GM19468 (cell line): ENCODE results near the gene TMEM37.

ENCODE experiments used
- ATAC-seq: cut with Tn5 transposase; IDR thresholded peaks from one replicate; pipeline ENCODE4 v1.9.1; 2021; ENCODE audit warnings: mild to moderate bottlenecking, moderate library complexity, moderate number of reproducible peaks; ENCODE audit not compliant: unreplicated experiment; ENCODE audit errors: extremely low read depth

Gene TMEM37

DNA sequence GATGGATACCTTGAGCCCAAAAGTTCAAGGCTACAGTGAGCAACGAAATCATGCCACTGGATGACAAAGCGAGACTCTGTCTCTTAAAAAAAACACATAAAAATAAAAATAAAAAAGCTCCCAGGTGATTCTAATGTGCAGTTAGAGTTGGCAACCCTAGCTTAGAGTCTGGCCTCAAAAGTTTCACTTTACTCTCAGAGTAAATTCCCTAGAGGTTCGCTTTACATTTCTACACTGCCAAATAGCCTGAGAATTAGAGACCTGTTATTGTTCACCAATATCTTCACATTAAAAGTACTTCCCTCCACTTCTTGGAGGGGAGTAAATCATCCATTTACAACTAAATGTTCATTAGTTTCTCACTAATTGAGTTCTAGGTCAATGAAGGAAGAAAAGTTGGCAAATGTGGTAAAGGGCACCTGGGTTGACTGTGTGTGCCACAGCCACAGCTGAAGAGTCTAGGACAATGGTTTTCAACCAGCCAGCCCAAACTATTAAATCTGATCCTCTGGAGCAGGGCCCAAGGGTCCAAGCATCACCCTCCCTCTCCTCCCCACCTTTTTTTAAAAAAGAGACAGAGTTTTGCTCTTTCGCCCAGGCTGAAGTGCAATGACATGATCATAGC is 15.2 kb upstream of the TMEM37 start:
- ATAC-seq = no peak

DNA sequence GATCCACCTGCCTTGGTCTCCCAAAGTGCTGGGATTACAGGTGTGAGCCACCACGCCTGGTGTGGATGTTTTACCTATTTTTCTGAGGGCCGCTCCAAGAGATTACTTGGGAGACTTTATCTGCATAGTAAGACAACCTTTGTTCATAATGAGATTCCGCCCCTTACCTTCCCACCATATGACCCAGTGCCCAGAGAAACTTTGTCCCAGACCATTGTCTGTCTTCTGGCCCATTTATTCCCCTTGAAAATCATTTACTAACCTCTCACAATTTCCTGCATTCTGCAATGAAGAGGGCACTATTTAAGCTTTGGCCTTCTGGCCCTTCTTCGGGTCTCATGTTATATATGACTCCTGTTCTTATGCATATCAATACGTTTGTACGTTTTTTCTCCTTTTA is 13.7 kb upstream of the TMEM37 start:
- ATAC-seq = no peak

DNA sequence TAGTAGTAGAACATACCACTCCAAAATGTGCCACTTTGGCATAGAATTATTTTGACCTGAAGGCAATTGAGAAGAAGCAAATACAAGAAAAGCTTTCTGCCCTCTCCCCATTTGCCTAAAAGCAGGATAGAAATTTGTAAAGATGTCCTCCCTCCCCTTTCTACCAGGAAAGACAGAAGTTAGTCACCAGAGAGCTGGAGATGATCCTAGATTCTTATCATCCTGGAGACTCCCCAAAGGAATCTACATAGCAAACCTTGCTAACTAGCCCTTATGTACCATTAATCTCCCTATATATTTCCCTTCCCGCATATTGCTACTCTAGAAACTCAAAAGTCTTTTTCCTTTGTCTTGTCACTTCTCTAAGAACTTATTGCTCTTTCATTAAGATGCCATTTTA is 12.6 kb upstream of the TMEM37 start:
- no peak for ATAC-seq

DNA sequence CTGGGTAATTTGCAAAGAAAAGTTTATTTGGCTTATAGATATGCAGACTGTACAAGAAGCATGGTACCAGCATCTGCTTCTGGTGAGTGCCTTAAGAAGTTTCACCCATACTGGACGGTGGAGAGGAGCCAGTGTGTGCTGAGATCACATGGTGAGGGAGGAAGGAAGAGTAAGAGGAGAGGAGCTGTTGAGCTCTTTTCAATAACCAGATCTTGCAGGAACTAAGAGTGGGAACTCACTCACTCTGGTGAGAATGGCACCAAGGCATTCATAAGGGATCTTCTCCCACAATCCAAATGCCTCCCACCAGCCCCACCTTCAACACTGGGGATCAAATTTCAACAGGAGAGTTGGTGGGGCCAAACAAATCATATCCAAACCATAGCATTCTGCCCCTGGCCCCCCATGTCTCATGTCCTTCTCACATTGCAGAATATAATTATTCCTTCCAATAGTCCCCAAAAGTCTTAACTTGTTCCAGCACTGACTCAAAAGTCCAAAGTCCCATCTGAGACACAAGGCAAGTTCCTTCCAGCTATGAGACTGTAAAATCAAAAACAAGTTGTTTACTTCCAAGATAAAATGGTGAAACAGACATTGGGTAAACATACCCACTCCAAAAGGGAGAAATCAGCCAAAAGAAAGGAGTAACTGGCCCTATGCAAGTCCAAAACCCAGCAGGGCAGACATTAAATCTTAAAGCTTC is 11.7 kb upstream of the TMEM37 start:
- no peak for ATAC-seq

DNA sequence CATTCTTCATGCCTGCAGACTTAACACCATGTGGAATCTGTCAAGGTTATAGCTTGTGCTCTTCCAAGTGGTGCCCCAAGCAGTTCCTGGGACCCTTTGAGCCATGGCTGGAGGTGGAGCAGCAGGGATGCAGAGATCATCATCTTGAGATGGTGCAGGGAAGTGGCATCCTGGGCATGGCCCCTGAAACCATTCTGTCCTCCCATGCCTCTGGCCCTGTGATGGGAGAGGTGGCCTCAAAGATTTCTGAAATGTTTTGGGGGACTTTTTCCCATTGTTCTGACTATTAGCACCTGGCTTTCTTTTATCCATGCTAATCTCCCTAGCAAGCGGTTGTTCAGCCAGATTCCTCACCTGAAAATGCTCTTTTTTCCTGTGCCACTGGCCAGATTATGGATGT is 10.3 kb upstream of the TMEM37 start:
- ATAC-seq = no peak

DNA sequence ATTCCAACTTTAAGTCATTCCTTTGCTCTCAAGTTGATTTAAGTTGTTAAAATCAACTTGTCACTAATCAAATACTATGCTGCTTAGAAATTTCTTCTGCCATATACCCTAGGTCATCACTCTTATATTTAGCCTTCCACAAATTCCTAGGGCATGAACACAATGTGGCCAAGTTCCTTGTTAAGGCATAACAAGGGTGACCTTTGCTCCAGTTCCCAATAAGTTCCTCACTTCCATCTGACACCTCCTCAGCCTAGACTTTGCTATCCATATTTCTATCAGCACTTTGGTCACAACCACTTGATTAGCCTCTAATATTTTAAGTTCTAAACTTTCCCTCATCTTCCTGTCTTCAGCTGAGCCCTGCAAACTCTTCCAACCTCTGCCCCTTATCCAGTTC is 9.9 kb upstream of the TMEM37 start:
- no peak for ATAC-seq

DNA sequence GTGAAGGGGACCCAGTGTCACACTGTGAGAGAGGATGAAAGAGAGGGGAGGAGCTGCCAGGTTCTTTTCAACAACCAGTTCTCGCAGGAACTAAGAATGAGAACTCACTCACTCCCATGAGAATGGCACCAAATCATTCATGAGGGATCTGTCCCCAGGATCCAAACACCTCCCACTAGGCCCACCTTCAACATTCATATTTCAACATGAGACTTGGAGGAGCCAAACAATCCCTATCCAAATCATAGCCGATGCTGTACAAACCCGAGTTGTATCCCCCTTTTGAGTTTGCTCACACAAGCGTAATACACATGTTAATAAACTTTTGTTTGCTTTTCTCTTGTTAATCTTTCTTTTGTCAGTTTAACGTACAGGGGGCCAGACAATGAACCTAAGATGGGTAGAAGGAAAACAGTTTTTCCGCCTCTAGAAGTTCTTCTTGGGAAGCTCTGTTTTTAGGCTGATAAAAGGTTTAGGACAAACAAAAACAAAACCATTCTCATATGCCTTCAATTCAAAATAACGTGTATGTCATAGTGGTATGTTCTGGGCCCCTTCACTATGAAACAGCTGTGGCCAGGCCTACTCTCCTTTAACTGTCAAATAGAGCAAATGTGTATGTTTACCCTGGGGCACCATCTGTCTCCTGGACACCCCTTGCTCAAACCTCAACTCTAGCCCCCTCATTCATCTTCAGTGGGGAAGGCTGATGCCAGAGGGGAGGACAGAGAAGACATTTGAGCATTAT is 9.1 kb upstream of the TMEM37 start:
- ATAC-seq = no peak

DNA sequence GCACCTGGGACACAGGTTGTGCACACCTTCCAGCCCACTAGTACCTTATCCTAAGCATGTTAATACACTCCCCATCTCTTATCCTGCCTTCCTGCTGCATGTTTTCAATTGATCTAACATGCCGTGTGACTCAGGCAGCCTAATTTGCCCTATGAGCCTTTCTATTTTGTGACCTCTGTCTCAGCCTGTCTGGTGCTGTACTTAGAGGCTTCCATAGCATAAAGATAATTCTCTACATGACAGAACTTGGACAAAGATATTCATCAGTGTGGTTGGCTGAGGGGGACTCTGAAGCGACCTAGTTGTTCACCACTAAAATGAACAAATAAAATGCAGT is 8.6 kb upstream of the TMEM37 start:
- ATAC-seq = no peak

DNA sequence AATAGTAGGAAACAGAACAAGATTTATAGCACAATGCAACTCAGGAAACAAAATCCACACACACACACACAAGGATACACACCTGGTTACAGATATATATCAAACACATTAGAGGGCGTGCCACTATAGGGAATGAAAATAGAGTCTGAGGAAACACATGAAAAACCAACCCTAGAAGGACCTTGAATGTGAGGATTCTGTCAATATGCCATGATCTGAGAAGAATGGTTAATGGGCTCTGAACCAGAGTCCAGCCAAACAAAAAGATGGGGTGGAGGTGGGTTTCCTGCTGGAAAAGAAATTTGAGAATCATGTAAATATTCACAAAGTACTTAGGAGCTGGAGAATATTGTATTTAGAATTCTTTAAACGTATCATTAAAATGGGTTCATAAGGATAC is 7.8 kb upstream of the TMEM37 start:
- ATAC-seq = no peak

DNA sequence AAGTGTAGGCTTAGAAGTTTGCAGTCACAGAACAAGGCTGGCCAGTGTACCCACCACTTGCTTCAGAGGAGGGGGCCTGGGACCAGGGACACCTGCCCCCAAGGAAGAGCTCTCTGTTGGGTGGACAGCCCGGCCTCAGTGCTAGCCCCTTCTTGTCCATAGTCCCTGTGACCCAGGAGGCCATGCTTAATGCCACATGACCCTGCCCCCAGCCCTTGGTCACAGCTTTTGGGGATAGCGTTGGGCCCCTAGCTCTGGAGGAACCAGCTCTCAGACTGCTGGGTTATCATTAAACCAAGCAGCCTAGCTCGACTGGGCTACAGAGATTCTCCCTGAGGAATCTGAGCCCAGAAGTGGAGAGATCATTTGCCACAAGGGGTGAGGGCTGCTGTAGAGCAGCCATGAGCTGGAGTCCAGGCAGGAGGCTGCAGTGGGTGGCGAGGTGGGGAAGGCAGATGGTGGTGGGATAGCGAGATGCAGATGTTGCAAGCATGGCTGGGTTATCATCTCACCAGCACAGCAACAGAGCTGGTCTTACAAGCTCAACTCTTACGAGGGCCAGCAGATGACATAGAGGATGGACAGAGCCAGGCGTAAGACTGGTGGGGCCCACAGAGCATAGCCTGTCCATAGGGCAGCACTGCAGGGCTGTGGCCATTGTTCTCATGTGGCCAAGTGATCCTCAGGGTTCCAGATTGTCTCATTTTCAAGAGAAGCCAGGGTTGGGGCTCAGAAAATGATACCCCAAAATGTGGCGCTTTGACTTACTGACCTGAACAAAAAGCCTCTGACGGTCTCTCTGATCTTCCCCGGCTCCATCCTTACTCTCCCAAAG is 7.2 kb upstream of the TMEM37 start:
- no peak for ATAC-seq

DNA sequence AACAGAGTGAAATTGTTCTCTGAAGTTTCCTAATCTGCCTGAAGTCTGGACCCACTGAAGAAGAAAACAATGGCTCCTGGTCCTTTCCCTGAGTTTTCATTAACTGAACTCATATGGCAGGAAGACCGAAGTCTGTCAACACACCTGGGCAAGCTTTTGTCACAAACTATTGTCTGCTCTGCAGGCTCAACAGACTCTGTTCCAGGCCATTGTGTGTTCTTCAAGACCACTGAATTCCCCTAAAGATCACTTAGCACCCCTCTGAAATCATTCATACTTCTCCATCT is 6.6 kb upstream of the TMEM37 start:
- no peak for ATAC-seq

DNA sequence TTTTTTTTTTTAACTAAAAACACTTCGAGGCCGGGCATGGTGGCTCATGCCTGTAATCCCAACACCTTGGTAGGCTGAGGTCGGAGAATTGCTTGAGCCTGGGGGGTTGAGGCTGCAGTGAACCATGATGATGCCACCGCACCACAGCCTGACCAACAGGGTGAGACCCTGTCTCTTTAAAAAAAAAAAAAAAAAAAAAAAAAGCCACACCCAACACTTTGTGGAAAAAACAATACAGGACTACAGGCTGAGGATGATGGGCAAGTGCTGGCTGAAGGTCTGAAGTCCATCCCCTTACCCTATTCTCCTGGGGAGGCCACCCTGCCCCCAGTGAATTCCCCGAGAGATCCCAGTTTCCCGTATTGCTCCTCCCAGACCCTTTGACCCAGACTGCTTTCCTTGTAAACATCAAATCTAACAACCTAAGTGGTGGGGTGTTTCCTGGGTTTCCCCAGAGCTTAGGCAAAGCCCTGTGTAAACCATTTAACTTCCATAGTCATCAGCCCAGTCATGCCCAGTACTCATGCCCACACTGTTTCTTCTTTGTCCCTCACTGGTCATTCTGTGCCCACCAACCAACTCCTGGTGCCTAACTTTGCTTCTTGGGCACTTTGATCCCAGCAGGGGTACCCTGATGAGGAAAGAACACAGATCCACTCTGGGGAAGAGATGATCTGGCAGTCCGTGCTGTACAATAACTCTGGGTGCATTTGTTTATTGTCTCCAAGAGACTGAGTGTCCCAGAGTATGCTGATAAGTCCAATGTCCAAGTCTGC is 5.8 kb upstream of the TMEM37 start:
- no peak for ATAC-seq

DNA sequence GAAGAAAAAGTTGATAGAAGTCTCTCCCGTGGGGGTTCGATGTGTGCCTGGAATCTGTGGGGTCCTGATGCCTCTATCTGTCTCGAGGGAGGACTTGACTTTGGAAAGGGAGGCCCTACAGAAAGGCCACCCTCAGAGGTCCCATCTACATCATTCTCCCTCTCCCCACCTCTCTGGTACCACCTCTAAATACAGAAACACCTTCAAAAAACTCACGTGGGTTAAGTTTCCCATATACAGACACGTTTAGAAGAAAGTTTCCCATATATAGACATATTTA is 5.3 kb upstream of the TMEM37 start:
- no peak for ATAC-seq

DNA sequence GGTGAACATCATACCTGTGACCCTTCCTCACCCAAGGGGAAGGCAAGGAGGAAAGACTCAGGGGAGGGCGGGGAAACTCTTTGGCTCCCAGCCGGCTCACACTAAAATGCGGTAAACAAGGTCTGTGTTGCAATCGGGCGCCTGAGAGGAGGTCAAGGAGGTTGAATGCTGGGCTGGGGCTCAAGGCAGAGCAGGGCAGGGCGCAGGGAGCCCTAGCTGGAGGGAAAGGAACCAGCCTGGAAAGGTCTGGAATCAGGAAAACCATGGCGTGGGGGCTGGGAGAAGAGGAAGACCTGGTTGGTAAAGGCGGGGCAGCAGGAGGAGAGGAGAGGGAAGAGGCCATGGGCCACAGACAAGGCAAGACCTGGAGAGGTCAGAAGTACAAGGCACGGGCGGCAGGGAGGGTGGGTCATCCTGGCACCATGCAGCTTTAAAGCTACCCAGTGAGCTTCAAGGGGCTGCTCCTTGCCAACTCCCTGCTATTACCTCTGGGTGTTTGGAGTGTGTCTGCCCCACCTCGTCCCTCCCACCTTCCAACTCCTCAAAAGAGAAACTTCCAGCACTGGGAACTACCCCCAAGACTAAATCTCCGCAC is 4.8 kb upstream of the TMEM37 start:
- ATAC-seq = no peak

DNA sequence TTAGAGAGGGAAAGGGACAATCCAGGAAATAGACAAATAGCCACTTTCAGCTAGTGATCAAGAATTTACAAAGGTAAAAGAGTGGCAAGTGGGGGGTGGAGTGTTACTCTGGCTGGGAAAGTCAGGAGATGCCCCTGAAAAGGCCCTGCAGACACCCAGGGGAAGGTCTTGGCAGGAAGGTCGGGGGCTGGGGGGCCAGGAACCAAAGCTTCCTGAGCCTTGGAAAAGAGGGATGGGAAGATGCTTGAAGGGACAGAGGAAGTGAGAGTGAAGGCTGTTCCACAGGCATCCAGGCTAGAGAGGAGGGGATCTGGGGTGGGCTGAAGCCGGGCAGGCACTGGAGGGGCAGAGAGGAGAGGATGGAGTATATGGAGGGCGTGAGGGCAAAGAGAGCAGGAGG is 3.9 kb upstream of the TMEM37 start:
- ATAC-seq = no peak

DNA sequence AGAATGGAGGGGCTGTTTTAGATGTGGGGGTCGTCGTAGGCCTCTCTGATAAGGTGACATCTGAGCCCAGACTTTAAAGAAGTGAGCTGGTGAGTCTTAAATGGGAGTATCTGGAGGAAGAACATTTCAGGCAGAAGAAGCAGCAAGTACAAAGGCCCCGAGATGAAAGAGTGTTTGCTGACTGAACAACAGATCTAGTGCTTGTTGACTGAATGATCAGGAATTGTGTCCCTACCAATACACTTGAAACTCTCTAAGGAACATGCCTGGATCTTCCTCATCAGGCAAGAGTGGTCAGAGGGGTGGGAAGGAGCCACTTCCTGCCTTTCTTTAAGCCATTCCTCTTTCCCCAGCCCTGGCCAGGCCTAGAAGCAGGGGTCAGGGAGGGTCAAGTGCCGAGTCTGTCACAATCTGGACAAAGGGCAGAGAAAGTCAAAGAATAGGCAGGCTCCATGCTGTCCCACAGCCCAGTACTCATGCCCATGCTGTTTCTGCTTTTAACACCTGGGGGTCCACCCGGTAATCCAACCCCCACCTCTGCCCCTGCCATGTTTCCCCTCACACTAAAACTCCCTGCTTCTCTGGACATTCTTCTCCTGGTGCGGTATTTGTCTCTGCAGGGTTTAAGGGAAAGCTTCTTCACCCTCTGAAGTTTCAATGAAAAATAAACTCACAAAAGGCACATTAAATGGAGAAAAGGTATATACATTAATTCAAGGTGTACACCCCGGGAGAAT is 3.0 kb upstream of the TMEM37 start:
- no peak for ATAC-seq

DNA sequence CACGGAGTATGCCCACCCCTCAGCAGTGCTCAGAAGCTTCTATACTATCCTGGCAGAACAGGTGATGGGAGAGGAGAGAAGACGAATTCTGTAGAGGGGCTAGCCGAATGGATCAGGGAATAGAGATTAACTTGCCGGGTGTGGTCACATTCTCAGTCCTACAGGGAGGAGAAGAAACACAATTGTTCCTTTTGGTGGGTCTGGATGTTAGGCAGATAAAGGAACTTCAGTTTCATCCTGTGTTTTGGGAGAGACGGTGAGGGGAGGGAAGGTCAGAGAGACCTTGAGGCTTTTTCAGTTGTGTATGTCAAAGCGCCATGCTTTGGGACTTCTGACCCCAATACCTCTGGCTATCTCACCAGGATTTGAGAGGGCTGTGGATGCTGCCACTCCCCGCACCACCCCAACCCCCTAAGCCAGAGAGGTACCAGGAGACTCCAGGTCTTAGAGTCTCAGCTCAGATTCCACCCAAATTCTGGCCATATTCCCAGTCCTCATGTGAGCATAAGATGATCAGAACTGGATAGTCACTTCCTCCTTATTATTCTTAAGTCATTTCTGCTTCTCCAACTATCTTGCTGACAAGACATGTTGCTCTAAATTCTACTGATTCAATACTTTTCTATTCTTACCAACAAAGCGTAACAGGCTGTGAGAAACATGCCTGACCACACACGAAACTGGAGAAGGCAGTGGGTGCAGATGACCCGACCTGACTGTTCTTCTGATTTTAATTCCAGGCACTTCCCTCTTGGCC is 2.3 kb upstream of the TMEM37 start:
- ATAC-seq = no peak

DNA sequence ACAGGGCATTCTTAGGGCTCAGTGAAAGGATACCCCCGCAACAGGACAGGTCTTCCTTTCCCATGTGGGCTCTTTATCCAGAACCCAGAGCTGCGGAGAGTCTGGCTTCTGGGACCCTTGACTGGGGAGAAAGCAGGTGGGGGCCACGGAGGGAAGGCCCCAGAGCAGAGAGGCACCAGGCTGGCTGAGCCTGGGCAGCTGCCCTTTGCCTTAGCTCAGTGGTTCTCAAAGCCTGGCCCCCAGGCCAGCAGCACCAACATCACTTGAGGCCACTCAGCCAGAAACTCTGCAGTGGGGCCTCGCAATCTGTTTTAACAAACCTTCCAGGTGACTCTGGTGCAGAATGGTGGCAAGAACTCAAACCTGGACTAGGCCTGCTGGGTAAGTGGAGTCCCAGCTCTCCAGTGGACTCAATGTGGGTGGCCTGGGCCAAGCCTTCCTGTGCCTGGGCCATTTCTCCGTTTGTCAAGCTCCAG is 1.6 kb upstream of the TMEM37 start:
- ATAC-seq = no peak
